Kidney epithelial cell (primary cell): Measurements from ENCODE around the gene TNK2. TPM values are rescaled to one million over a fixed set of nuclear protein-coding genes. Genes with fewer than 3 reads are reported as not detected.
"Not testable (repeated sequence)": the region's sequence is repeated elsewhere in the genome, so short reads cannot be mapped to it uniquely, and the experiment has no call there.

Source experiments
- DNase-seq: peaks from one replicate; pipeline ENCODE4 v3.0.0-alpha.2; 2010; ENCODE audit warnings: low read depth
- H3K27me3 ChIP-seq: 2 replicates; pipeline ENCODE4 v1.6.0; 2011; ENCODE audit warnings: low read length; ENCODE audit not compliant: control insufficient read depth, insufficient read depth
- H3K36me3 ChIP-seq: 2 replicates; pipeline ENCODE4 v1.5.1; 2011; ENCODE audit warnings: low read length; ENCODE audit not compliant: control insufficient read depth, insufficient read depth
- H3K4me3 ChIP-seq: 2 replicates; pipeline ENCODE4 v1.5.1; 2011; ENCODE audit warnings: low read depth, mild to moderate bottlenecking, control low read depth, low read length
- CTCF ChIP-seq: IDR thresholded peaks from 2 replicates; pipeline ENCODE4 v1.5.1; 2011; ENCODE audit warnings: mild to moderate bottlenecking, moderate library complexity, low read length, control low read depth, inconsistent platforms; ENCODE audit not compliant: insufficient read depth, poor library complexity, severe bottlenecking
- total RNA-seq: library from RNA; depleted of rRNA; stranded (reverse); fragments of >200 nt; gene quantifications from 2 replicates; pipeline ENCODE4 v1.2.3, GENCODE V29; 2015

TNK2 gene
- total RNA-seq, 1 donor from 2014 or later, result 16.0 TPM

- no peak overlapping the region for H3K4me3 ChIP-seq
- no peak for TF ChIP-seq CTCF
- H3K36me3 ChIP-seq, result no peaks in the 10 kb centered on the region
- peaks cover 10% of the 10 kb centered on the region for H3K27me3 ChIP-seq
- no peak for DNase-seq
These were observed 73.4 kb downstream of the TNK2 start for GRCh38 chr3:195834675-195835583.

DNA sequence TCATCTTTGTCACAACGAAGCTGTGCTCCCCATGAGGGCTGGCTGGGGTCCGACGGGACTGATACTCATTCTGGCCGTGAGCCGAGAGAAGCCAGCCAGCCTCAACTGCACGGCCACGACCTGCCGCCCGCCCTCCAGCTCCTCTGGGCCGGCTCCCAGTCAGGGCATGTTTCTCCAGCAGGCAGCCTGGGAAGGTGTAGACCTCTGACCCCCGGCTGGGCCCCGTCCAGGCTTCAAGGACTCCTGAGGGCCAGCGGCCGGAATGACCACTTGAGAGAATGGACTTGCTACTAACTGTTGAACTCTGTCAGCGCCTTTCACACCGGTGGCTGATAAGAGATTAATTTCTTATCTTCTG is 78.5 kb downstream of the TNK2 start:
- no peaks in the 10 kb centered on the region for H3K27me3 ChIP-seq

DNA sequence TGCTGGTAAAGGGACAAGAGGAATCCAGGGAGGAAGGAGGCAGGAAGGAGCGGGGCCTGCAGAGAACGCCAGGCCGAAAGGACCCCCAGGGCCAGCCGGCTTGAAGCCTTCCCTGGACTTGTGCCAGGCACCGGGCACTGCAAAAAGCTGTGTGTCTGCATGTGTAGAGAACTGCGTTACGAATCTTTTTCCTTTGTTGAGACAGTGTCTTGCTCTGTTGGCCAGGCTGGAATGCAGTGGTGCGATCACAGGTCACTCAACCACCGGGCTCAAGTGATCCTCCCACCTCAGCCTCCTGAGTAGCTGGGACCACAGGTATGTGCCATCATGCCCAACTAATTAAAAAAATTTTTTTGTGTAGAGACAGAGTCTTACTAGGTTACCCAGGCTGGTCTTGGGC is 79.6 kb downstream of the TNK2 start:
- DNase-seq, result no peak
- H3K4me3 ChIP-seq, result no peak overlapping the region
- no peaks in the 10 kb centered on the region for H3K27me3 ChIP-seq
- H3K36me3 ChIP-seq, result no peaks in the 10 kb centered on the region
- TF ChIP-seq CTCF, result no peak

More for the DNA sequence above, 78.5 kb downstream of the TNK2 start:
- Histone ChIP-seq H3K4me3 (no peak overlapping the region), H3K36me3 (no peaks in the 10 kb centered on the region)
- DNase-seq, result no peak
- no peak for TF ChIP-seq CTCF

DNA sequence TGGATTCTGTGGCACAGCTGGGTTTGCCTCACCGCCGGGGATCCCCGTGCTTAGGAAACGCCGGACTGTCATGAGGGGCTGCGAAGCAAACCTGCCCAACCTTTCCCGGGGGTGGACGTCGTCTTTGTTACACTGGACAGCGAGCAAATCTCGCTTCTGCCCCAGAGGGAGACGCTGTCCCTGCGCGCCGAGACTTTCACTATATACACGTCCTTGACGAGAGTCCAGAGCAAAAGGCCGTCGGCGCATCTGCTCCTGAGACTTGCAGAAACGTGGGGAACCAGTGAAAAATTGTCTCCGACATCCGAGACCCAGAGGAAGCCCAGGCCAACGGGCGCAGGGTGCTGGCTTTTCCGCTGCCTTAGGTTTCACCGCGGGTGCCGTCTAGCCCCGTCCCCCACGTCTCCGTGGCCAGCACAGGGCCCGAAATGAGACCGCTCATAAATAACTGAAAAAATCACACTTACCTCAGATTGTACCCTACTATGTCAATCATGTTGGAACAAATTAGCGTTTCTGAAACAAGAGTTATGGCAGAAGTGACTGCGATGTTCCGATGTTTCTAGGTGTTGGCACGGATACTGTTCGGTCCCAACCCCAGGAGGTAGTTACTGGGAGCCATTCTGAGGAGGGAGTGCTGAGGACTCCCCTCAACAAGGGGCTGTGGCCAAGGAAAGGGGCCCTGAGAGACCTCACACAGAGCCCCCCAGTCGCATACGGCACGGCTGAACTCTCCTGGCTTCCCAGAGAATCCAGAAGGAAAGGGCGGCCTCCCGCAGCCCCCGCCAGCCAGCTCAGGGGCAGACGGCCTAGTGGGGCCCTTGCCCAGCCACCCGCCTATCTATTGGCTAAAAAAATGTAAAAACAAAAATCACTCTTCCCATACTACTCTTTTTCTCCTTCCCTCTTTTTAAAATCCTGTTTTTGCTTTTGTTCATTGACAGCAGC is 82.2 kb downstream of the TNK2 start:
- no peak for TF ChIP-seq CTCF

DNA sequence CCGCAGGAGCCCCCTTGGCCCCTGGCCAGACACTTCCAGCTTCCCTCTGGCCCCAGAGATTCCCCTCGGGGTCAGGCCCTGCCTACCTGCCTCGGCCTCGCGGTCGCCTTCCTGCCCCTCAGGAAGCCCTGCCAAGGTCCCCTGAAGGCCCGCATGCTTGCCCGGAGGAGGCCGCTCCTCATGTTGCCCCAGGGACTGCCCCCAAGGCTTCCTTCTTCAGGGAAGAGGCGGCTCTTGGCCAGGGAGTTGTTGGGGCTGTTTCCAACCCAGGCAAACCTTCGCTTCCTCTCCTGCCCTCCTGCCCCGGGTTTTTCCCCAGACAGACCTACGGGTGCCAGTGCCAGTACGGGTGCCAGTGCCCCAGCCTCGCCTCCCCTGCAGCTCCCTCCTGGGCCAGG is 83.2 kb downstream of the TNK2 start:
- Histone ChIP-seq H3K27me3 (peaks cover 2% of the 10 kb centered on the region), H3K4me3 (no peak overlapping the region), H3K36me3 (no peaks in the 10 kb centered on the region)
- TF ChIP-seq CTCF, result no peak
- no peak for DNase-seq

More for the DNA sequence above, 82.2 kb downstream of the TNK2 start:
- Histone ChIP-seq H3K27me3 (peaks cover 2% of the 10 kb centered on the region), H3K4me3 (no peak overlapping the region), H3K36me3 (no peaks in the 10 kb centered on the region)
- DNase-seq, result no peak

DNA sequence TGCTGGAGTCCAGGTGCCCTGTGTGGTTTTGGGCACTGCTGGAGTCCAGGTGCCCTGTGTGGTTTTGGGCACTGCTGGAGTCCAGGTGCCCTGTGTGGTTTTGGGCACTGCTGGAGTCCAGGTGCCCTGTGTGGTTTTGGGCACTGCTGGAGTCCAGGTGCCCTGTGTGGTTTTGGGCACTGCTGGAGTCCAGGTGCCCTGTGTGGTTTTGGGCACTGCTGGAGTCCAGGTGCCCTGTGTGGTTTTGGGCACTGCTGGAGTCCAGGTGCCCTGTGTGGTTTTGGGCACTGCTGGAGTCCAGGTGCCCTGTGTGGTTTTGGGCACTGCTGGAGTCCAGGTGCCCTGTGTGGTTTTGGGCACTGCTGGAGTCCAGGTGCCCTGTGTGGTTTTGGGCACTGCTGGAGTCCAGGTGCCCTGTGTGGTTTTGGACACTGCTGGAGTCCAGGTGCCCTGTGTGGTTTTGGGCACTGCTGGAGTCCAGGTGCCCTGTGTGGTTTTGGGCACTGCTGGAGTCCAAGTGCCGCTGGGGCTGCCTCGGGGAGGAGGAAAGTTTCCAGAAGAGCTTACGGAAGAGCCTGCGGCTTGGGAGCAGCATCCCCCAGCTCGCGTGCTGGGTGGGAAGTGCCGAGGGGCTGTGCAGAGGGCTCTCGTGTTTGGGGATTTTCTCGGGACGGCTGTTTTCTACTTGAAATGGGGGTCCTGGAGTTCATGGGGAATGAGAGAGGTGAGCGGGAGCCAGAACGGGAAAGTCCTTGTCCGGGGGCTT is 83.7 kb downstream of the TNK2 start:
- not testable (repeated sequence) for H3K36me3 ChIP-seq, H3K4me3 ChIP-seq, DNase-seq, H3K27me3 ChIP-seq
